ENCODE results near the gene NTM.

- TF ChIP-seq, protein P1, sequence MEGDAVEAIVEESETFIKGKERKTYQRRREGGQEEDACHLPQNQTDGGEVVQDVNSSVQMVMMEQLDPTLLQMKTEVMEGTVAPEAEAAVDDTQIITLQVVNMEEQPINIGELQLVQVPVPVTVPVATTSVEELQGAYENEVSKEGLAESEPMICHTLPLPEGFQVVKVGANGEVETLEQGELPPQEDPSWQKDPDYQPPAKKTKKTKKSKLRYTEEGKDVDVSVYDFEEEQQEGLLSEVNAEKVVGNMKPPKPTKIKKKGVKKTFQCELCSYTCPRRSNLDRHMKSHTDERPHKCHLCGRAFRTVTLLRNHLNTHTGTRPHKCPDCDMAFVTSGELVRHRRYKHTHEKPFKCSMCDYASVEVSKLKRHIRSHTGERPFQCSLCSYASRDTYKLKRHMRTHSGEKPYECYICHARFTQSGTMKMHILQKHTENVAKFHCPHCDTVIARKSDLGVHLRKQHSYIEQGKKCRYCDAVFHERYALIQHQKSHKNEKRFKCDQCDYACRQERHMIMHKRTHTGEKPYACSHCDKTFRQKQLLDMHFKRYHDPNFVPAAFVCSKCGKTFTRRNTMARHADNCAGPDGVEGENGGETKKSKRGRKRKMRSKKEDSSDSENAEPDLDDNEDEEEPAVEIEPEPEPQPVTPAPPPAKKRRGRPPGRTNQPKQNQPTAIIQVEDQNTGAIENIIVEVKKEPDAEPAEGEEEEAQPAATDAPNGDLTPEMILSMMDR (conservative IDR thresholded peaks at IDR 0.05) = no peak
- no peak for TF ChIP-seq ZFX (IDR thresholded peaks at IDR 0.05)
Observed at GRCh38 chr11:131979364-131979763, 608.9 kb downstream of the NTM start.

Measured in C4-2B (cell line).